ENCODE results near the gene FRS2. TPM values are rescaled to one million over a fixed set of nuclear protein-coding genes. Genes with fewer than 3 reads are reported as not detected.

The FRS2 gene
- total RNA-seq, 2 donors from 2014 or later: 39.5 to 65.6 TPM

DNA sequence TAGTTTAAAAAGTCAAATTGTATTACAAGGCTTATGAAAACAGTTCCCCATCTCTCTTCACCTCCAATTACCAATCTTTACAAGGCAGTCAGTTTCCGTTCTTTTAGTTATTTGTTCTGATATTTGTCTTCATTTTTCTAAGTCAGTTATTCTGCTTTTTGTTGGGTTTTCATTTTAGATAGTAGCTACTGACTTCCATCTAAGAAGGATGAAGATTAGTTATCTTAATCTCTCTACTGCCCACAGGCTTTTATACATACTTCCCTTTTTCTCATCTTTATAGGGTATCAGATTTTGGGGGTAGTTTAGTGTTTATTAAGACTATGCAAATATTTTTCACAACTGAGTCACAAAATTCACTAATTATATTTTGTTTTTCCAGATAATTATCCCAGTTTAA lies 38.4 kb downstream of the FRS2 start:
- H3K36me3 ChIP-seq: no peaks in the 10 kb centered on the region
- intact Hi-C loops (cut with DNase I): no loop called here
- no peaks in the 10 kb centered on the region for H3K27me3 ChIP-seq (replicated peaks; ENCODE audit: insufficient read depth)
- DNase-seq (ENCODE audit: low spot score): no peak
- peaks cover 7% of the 10 kb centered on the region for H3K4me1 ChIP-seq (replicated peaks)
- 88% methylated on average over 1 of the region's 1 CpG for whole genome bisulfite sequencing
- H3K27ac ChIP-seq: no peak overlapping the region
- TF ChIP-seq POLR2A (IDR thresholded peaks at IDR 0.05) (no peak), POLR2AphosphoS5 (IDR thresholded peaks at IDR 0.05) (no peak)
- TF ChIP-seq, protein P1, sequence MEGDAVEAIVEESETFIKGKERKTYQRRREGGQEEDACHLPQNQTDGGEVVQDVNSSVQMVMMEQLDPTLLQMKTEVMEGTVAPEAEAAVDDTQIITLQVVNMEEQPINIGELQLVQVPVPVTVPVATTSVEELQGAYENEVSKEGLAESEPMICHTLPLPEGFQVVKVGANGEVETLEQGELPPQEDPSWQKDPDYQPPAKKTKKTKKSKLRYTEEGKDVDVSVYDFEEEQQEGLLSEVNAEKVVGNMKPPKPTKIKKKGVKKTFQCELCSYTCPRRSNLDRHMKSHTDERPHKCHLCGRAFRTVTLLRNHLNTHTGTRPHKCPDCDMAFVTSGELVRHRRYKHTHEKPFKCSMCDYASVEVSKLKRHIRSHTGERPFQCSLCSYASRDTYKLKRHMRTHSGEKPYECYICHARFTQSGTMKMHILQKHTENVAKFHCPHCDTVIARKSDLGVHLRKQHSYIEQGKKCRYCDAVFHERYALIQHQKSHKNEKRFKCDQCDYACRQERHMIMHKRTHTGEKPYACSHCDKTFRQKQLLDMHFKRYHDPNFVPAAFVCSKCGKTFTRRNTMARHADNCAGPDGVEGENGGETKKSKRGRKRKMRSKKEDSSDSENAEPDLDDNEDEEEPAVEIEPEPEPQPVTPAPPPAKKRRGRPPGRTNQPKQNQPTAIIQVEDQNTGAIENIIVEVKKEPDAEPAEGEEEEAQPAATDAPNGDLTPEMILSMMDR (IDR thresholded peaks at IDR 0.05): no peak
- no peak overlapping the region for H3K4me3 ChIP-seq
- H3K9me3 ChIP-seq: no peaks in the 10 kb centered on the region

DNA sequence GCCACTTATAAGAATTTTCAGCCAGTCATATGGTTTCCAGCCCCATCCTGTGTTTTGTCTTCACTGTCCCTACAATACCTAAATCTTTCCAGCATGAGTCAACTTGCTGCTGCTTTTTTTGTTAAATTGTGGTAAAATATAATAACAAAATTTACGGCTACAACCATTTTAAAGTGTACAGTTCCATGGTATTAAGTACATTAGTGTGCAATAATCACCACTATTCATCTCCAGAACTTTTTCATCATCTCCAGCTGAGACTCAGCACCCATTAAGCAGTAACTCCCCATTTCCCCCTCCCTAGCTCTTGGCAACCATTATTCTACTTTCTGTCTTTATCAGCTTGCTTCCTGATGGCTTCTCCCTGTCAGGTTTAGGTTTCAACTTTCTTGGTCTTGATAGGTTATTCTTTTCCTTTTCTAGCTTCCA lies 39.1 kb downstream of the FRS2 start:
- Histone ChIP-seq H3K4me1 (replicated peaks) (peaks cover 7% of the 10 kb centered on the region), H3K27me3 (replicated peaks; ENCODE audit: insufficient read depth) (no peaks in the 10 kb centered on the region), H3K4me3 (no peak overlapping the region), H3K36me3 (no peaks in the 10 kb centered on the region), H3K27ac (no peak overlapping the region), H3K9me3 (no peaks in the 10 kb centered on the region)
- no peak for DNase-seq (ENCODE audit: low spot score)
- intact Hi-C loops (cut with DNase I): no loop called here
- 84% methylated on average over 1 of the region's 1 CpG for WGBS
- TF ChIP-seq POLR2A (IDR thresholded peaks at IDR 0.05) (no peak), POLR2AphosphoS5 (IDR thresholded peaks at IDR 0.05) (no peak)
- TF ChIP-seq, protein P1 (IDR thresholded peaks at IDR 0.05): no peak

DNA sequence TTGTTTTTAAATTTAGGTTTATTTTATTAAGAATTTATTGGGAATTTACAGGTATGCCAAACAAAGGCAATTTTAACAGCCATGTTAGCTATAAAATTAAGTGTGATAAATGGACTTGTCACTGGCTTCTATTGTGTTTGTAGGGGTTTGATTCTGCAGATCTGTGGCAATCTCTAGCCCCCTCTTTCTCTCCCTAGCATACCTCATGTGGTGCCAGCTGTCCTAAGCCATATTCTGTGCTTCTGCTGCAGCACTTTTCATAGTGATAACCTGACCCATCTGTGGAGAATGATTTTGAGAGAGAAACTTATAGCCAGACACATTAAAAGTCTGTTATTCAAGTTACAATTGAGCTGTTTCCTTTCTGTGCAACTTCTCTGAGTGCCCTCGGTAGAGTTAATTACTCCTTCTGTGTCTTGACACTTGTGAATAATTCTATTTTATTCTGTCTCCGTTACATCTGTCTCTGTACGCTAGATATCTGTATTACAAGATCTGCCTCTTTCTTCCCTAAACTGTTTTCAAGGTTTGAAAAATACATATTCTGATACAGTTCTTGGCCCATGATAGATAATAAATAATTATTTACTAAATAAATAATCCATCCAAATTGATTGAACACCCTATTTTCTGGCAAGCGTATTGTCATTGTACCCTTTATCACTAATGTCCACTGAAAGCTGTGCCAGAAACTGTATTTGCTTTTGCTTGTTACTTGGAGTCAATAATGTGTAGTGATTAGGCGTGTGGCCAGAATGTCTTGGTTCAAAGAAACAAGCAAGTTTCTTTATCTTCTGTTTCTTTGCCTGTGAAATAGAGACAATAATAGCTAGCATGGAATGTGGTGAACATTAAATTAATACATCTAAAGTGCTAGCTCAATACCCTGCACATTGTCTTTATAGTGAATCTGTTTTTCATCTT lies 40.0 kb downstream of the FRS2 start:
- TF ChIP-seq, protein P1 (IDR thresholded peaks at IDR 0.05): no peak
- TF ChIP-seq POLR2A (IDR thresholded peaks at IDR 0.05) (no peak), POLR2AphosphoS5 (IDR thresholded peaks at IDR 0.05) (no peak)
- Histone ChIP-seq H3K4me1 (replicated peaks) (peaks cover 7% of the 10 kb centered on the region), H3K4me3 (no peak overlapping the region), H3K27ac (no peak overlapping the region), H3K36me3 (no peaks in the 10 kb centered on the region), H3K27me3 (replicated peaks; ENCODE audit: insufficient read depth) (no peaks in the 10 kb centered on the region), H3K9me3 (no peaks in the 10 kb centered on the region)
- 31% methylated on average over 5 of the region's 5 CpGs for WGBS
- intact Hi-C loops (cut with DNase I): no loop called here
- no peak for DNase-seq (ENCODE audit: low spot score)

DNA sequence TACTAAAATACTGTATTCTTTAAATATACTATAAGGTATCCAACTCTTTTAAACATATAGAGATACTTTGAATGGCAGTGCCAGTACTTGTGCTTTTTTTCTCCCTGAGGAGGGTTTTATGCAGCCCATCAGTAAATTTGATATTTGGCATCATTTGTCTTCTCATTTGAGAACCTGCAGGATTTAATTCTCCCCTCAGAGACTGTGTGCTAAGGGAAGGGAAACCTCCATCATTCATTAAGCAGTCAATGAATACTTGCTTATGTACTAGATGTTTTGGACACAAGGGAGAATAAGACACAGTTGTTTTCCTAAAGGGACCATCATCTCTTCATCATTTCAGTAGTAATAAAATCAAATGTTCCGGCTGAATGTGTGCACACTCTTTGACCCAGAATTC lies 40.8 kb downstream of the FRS2 start:
- Histone ChIP-seq H3K27me3 (replicated peaks; ENCODE audit: insufficient read depth) (no peaks in the 10 kb centered on the region), H3K4me1 (replicated peaks) (peaks cover 7% of the 10 kb centered on the region)

More for the DNA sequence above, 40.8 kb downstream of the FRS2 start:
- no peak for DNase-seq (ENCODE audit: low spot score)
- H3K27ac ChIP-seq: no peak overlapping the region
- WGBS: 44% methylated on average over 1 of the region's 1 CpG
- intact Hi-C loops (cut with DNase I): no loop called here
- no peaks in the 10 kb centered on the region for H3K9me3 ChIP-seq
- TF ChIP-seq, protein P1 (IDR thresholded peaks at IDR 0.05): no peak
- no peaks in the 10 kb centered on the region for H3K36me3 ChIP-seq
- no peak overlapping the region for H3K4me3 ChIP-seq

Measured in prostate gland (tissue), 2 donors.